ENCODE data around the gene GBF1.

Gene GBF1

DNA sequence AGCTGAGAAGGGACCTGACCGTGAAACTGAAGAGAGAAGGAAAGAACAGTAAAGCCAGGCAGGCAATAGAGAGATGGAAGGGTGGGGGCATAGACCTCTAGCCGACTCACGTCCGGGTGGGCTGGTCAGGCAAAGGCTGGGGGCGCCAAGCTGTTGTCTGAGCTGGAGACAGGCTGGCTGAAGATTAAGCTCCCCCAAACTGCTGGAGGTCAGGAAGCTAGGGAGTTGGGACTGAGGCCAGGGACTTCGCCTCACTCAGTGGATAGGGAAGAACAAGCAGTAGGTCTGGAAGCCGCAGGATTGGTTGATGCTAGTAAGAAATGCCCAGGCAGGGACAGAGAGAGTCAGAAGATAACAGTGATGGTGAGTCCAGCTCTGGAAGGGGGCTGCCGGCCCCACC is 9.3 kb upstream of the GBF1 start:
- Histone ChIP-seq H3K27me3 (ENCODE audit: insufficient read depth, low read length, poor library complexity) (peaks cover 22% of the 10 kb centered on the region), H3K4me1 (ENCODE audit: insufficient read depth, low read length) (no peaks in the 10 kb centered on the region), H3K9me3 (ENCODE audit: insufficient read depth, low read length, severe bottlenecking) (no peaks in the 10 kb centered on the region), H4K20me1 (ENCODE audit: insufficient read depth, low read length) (0 out of 2 replicates have a peak, but pooled peaks cover 4% of the 10 kb centered on the region), H3K4me2 (ENCODE audit: insufficient read depth, low read length) (no peak overlapping the region), H3K36me3 (ENCODE audit: insufficient read depth, low read length) (no peaks in the 10 kb centered on the region), H3K79me2 (ENCODE audit: insufficient read depth, low read length) (no peaks in the 10 kb centered on the region), H3K4me3 (ENCODE audit: low read depth in 1 of 2, low read length in 2 of 2) (no peak overlapping the region), H2AFZ (ENCODE audit: low read depth, low read length) (no peak overlapping the region), H3K27ac (ENCODE audit: low read length) (no peak overlapping the region), H3K9ac (ENCODE audit: low read depth, low read length) (no peak overlapping the region)
- no peak for ATAC-seq (ENCODE audit: insufficient read depth, low read depth)
- TF ChIP-seq, protein P1, sequence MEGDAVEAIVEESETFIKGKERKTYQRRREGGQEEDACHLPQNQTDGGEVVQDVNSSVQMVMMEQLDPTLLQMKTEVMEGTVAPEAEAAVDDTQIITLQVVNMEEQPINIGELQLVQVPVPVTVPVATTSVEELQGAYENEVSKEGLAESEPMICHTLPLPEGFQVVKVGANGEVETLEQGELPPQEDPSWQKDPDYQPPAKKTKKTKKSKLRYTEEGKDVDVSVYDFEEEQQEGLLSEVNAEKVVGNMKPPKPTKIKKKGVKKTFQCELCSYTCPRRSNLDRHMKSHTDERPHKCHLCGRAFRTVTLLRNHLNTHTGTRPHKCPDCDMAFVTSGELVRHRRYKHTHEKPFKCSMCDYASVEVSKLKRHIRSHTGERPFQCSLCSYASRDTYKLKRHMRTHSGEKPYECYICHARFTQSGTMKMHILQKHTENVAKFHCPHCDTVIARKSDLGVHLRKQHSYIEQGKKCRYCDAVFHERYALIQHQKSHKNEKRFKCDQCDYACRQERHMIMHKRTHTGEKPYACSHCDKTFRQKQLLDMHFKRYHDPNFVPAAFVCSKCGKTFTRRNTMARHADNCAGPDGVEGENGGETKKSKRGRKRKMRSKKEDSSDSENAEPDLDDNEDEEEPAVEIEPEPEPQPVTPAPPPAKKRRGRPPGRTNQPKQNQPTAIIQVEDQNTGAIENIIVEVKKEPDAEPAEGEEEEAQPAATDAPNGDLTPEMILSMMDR (IDR thresholded peaks at IDR 0.05; ENCODE audit: borderline replicate concordance, extremely low read depth, low read length, poor library complexity, severe bottlenecking) = no peak
- TF ChIP-seq EZH2 (IDR thresholded peaks at IDR 0.05; ENCODE audit: borderline replicate concordance, low read depth, low read length, severe bottlenecking) = no peak
- DNase-seq = no peak

DNA sequence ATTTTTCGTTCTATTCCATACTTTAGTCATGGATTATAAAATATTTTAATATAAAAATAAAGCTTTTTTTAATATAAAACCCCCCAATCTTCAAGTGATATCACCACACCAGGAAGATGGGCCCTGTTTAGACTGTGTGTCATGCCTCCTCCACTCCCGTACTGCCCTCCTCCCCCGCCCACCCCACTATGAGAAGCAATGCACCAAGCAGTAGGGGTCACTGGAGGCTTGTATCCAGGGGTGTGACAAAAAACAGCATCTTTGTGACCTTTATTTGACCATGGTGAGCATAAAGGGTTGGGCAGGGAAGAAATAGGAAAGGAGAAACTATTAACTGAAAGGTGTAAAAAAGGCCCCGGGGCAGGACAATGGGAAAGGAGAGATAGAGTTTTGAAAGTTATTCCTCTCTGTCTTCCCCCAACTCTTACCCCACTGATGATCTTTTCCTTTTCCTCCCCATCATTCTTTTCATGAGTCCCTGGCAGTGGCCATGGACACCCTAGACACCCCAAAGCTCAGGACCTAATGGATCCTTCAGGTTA is 7.5 kb upstream of the GBF1 start:
- Histone ChIP-seq H3K36me3 (ENCODE audit: insufficient read depth, low read length) (no peaks in the 10 kb centered on the region), H3K27me3 (ENCODE audit: insufficient read depth, low read length, poor library complexity) (peaks cover 22% of the 10 kb centered on the region)
- no peak for ATAC-seq (ENCODE audit: insufficient read depth, low read depth)

DNA sequence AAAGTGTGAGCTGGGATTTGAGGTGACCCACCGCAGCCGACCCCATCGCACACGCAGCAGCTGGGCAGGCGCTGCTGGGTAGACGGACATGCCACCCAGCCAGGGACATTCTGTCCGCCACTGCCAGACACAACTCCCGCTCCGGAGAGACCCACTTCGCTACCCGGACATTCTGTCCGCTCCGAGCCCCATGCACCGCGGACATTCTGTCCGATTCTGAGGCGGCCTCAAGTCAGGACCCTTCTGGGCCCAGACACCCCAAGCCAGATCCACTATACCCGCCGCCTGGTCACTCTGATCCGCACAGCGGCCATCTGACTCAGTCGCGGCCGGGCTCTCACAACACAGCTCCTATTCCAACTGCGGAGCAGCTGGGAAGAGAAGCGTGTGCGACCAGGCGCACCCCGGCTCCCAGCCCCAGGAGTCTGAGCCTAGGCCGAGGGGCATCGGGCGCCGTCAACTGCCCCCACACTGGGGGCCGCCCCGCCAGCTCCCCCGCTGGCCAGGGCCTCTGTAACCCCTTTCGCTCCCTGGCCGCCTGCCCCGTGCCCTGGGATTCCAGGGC is 4.8 kb upstream of the GBF1 start:
- H3K4me2 ChIP-seq (ENCODE audit: insufficient read depth, low read length) = no peak overlapping the region

More for the DNA sequence above, 7.5 kb upstream of the GBF1 start:
- Histone ChIP-seq H2AFZ (ENCODE audit: low read depth, low read length) (no peak overlapping the region), H3K9ac (ENCODE audit: low read depth, low read length) (no peak overlapping the region), H3K4me1 (ENCODE audit: insufficient read depth, low read length) (no peaks in the 10 kb centered on the region), H3K79me2 (ENCODE audit: insufficient read depth, low read length) (no peaks in the 10 kb centered on the region), H4K20me1 (ENCODE audit: insufficient read depth, low read length) (0 out of 2 replicates have a peak, but pooled peaks cover 4% of the 10 kb centered on the region), H3K27ac (ENCODE audit: low read length) (no peak overlapping the region), H3K4me3 (ENCODE audit: low read depth in 1 of 2, low read length in 2 of 2) (no peak overlapping the region), H3K4me2 (ENCODE audit: insufficient read depth, low read length) (no peak overlapping the region), H3K9me3 (ENCODE audit: insufficient read depth, low read length, severe bottlenecking) (no peaks in the 10 kb centered on the region)
- no peak for TF ChIP-seq EZH2 (IDR thresholded peaks at IDR 0.05; ENCODE audit: borderline replicate concordance, low read depth, low read length, severe bottlenecking)
- TF ChIP-seq, protein P1 (IDR thresholded peaks at IDR 0.05; ENCODE audit: borderline replicate concordance, extremely low read depth, low read length, poor library complexity, severe bottlenecking) = no peak
- no peak for DNase-seq

More for the DNA sequence above, 4.8 kb upstream of the GBF1 start:
- ATAC-seq (ENCODE audit: insufficient read depth, low read depth) (no peak), DNase-seq (no peak)
- H3K36me3 ChIP-seq (ENCODE audit: insufficient read depth, low read length) = no peaks in the 10 kb centered on the region; the same call in 1 of the 2 replicates
- H3K79me2 ChIP-seq (ENCODE audit: insufficient read depth, low read length) = peaks cover 2% of the 10 kb centered on the region
- H3K9ac ChIP-seq (ENCODE audit: low read depth, low read length) = no peak overlapping the region
- TF ChIP-seq EZH2 (IDR thresholded peaks at IDR 0.05; ENCODE audit: borderline replicate concordance, low read depth, low read length, severe bottlenecking) = no peak
- TF ChIP-seq, protein P1 (IDR thresholded peaks at IDR 0.05; ENCODE audit: borderline replicate concordance, extremely low read depth, low read length, poor library complexity, severe bottlenecking) = no peak
- peaks cover 10% of the 10 kb centered on the region for H3K4me1 ChIP-seq (ENCODE audit: insufficient read depth, low read length)
- H3K4me3 ChIP-seq (ENCODE audit: low read depth in 1 of 2, low read length in 2 of 2) = no peak overlapping the region
- H2AFZ ChIP-seq (ENCODE audit: low read depth, low read length) = no peak overlapping the region
- H4K20me1 ChIP-seq (ENCODE audit: insufficient read depth, low read length) = 0 out of 2 replicates have a peak, but pooled peaks cover 4% of the 10 kb centered on the region
- H3K27ac ChIP-seq (ENCODE audit: low read length) = no peak overlapping the region
- no peaks in the 10 kb centered on the region for H3K9me3 ChIP-seq (ENCODE audit: insufficient read depth, low read length, severe bottlenecking)
- H3K27me3 ChIP-seq (ENCODE audit: insufficient read depth, low read length, poor library complexity) = peaks cover 22% of the 10 kb centered on the region
